HepG2 (cell line): ENCODE results near the gene PHKG1. TPM values are rescaled to one million over a fixed set of nuclear protein-coding genes. Genes with fewer than 3 reads are reported as not detected.
A peak's percentile ranks its signal among the peaks of the same experiment; 100 is the strongest.

Experiments used
- MTF1 ChIP-seq: sonication (generic); formaldehyde crosslinking; IDR thresholded peaks from 2 replicates; pipeline ENCODE4 v1.5.0; 2020; ENCODE audit warnings: missing genetic modification reagents
- NR2F6 ChIP-seq, 2 experiments: IDR thresholded peaks; 2 replicates each; pipeline ENCODE4 v1.6.1; 2016; ENCODE audit warnings: antibody characterized with exemption in 1 of 2, mild to moderate bottlenecking in 1 of 2
- TBX2 ChIP-seq: sonication (generic); formaldehyde crosslinking; IDR thresholded peaks from 2 replicates; pipeline ENCODE4 v1.5.0; 2020; ENCODE audit warnings: missing genetic modification reagents, mild to moderate bottlenecking, borderline replicate concordance
- ZBED4 ChIP-seq: sonication (generic); formaldehyde crosslinking; IDR thresholded peaks from 2 replicates; pipeline ENCODE4 v1.4.0; 2020; ENCODE audit warnings: missing genetic modification reagents, borderline replicate concordance
- ZBTB38 ChIP-seq: sonication (generic); formaldehyde crosslinking; IDR thresholded peaks from 2 replicates; pipeline ENCODE4 v1.5.1; 2020; ENCODE audit warnings: mild to moderate bottlenecking, missing genetic modification reagents
- ZEB1 ChIP-seq: IDR thresholded peaks from 2 replicates; pipeline ENCODE4 v1.6.1; 2012; ENCODE audit warnings: mild to moderate bottlenecking, low read depth, inconsistent platforms; ENCODE audit not compliant: insufficient replicate concordance
- ZFP1 ChIP-seq: IDR thresholded peaks from 2 replicates; pipeline ENCODE4 v1.6.1; 2016
- ZFP36L1 ChIP-seq: sonication (generic); formaldehyde crosslinking; IDR thresholded peaks from 2 replicates; pipeline ENCODE4 v1.8.0; 2022; ENCODE audit warnings: mild to moderate bottlenecking, missing genetic modification reagents, moderate library complexity
- ZNF232 ChIP-seq: sonication (generic); formaldehyde crosslinking; IDR thresholded peaks from 2 replicates; pipeline ENCODE4 v1.4.0; 2020; ENCODE audit warnings: missing genetic modification reagents, borderline replicate concordance
- ZNF326 ChIP-seq: sonication (generic); formaldehyde crosslinking; IDR thresholded peaks from 2 replicates; pipeline ENCODE4 v1.4.0; 2020; ENCODE audit warnings: missing genetic modification reagents, borderline replicate concordance
- ZNF367 ChIP-seq: sonication (generic); formaldehyde crosslinking; IDR thresholded peaks from 2 replicates; pipeline ENCODE4 v1.4.0; 2020; ENCODE audit warnings: missing genetic modification reagents, borderline replicate concordance
- ZNF557 ChIP-seq: sonication (generic); formaldehyde crosslinking; IDR thresholded peaks from 2 replicates; pipeline ENCODE4 v1.4.0; 2020; ENCODE audit warnings: missing genetic modification reagents
- ZNF615 ChIP-seq: sonication (generic); formaldehyde crosslinking; IDR thresholded peaks from 2 replicates; pipeline ENCODE4 v1.5.0; 2020; ENCODE audit warnings: mild to moderate bottlenecking, missing genetic modification reagents, borderline replicate concordance
- ZNF652 ChIP-seq: IDR thresholded peaks from 2 replicates; pipeline ENCODE4 v1.6.1; 2016; ENCODE audit warnings: low read depth, borderline replicate concordance
- ZNF670 ChIP-seq: sonication (generic); formaldehyde crosslinking; IDR thresholded peaks from 2 replicates; pipeline ENCODE4 v1.8.0; 2022; ENCODE audit warnings: mild to moderate bottlenecking, missing genetic modification reagents, borderline replicate concordance
- ZNF776 ChIP-seq: sonication (generic); formaldehyde crosslinking; IDR thresholded peaks from 2 replicates; pipeline ENCODE4 v1.4.0; 2020; ENCODE audit warnings: mild to moderate bottlenecking, missing genetic modification reagents
- ZNF841 ChIP-seq: sonication (generic); formaldehyde crosslinking; IDR thresholded peaks from 2 replicates; pipeline ENCODE4 v1.8.1; 2023; ENCODE audit warnings: missing genetic modification reagents, borderline replicate concordance
- ZSCAN30 ChIP-seq: sonication (generic); formaldehyde crosslinking; IDR thresholded peaks from 2 replicates; pipeline ENCODE4 v1.5.0; 2020; ENCODE audit warnings: mild to moderate bottlenecking, missing genetic modification reagents
- polyA plus RNA-seq, 8 experiments: library from polyadenylated mRNA; depleted of rRNA in 3 of 8; stranded (reverse) in 7 of 8; unstranded in 1 of 8; fragments of >200 nt; fragmentation: Illumina TruSeq in 4 of 8; extraction: Trizol in 4 of 8; gene quantifications; 2 replicates each; pipeline versions ENCODE4 v1.2.1 to v1.2.3, GENCODE V29; 2011 to 2016; ENCODE audit warnings: low read depth in 4 of 8, missing spikeins in 1 of 8, mixed read lengths in 1 of 8; ENCODE audit not compliant: insufficient read depth in 1 of 8
- total RNA-seq, 5 experiments: library from RNA; depleted of rRNA; stranded (reverse); fragments of >200 nt; fragmentation: Illumina TruSeq; extraction: Trizol; gene quantifications; 2 replicates each; pipeline ENCODE4 v1.2.3, GENCODE V29; 2016; ENCODE audit warnings: low read depth in 1 of 5
- TF ChIP-seq, protein P1 (sequence below): IDR thresholded peaks from 2 replicates; pipeline ENCODE4 v1.6.1; 2018; ENCODE audit warnings: missing genetic modification reagents, mild to moderate bottlenecking, missing compliant biosample characterization
- TF ChIP-seq, protein P2 (sequence below): sonication (generic); formaldehyde crosslinking; IDR thresholded peaks from 2 replicates; pipeline ENCODE4 v1.5.0; 2020; ENCODE audit warnings: mild to moderate bottlenecking, missing genetic modification reagents
- TF ChIP-seq, protein P3 (sequence below): sonication (generic); formaldehyde crosslinking; IDR thresholded peaks from 2 replicates; pipeline ENCODE4 v1.4.0; 2020; ENCODE audit warnings: missing genetic modification reagents; ENCODE audit errors: not compliant biosample characterization

Gene PHKG1
- total and polyA plus RNA-seq, 2 of the 13 experiments (the other 11 are each of a cell fraction or from before 2014, with no cell fraction given): 0.44 to 0.71 TPM

DNA sequence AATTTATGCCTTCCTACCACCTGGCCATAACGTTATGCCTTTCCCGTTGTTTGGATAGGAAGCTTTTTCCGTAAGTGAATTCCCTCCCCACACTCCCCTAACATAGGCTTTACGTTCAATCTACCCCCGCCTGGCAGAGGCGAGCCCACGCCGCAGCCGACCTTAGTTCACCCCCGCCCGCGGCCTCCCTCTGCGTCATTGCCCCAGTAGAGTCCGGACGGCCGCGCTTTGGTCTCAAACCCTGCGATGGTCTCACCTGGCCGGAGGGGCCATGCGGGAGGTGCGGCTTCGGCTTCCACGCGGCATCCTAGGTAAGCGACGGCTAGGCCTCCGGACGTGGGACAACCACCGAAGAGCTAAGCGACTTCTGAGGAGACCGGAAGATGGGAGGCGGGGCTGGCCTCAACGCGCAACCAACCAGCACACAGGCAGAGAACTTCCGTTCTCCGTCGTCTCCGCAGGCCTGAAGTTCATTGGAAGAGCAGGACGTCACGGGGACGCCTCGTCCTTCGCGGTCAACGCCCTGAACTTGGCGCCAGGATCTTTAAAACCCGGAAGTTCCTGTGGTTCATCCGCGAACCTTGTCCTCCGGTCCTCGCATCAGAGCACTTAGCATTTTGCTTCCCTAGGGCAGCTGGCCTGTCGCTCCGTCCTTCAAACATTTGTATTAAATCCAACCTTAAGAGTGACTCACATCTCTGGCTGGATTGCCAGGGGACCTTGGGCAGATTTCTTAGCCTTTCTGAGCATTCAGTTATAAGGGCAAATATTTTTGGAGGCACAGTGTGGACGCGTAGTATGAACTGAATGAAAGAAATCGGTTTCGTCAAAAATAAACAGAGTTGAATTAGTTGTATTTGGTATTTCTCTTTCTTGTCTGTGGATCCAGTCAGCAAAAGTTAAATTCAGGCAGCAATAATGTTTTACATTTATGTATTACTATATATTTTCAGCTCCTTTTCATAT lies 13.6 kb upstream of the PHKG1 start, which contains the start of gene CHCHD2 (continued):
- TF ChIP-seq ZEB1 (no peak), ZBED4 (CRISPR knock-in tag) (no peak), TBX2 (CRISPR knock-in tag) (peak; percentile 58; the same call in 1 of the 2 replicates), ZNF232 (CRISPR knock-in tag) (peak; percentile 92; the same call in 1 of the 2 replicates), NR2F6 (IDR thresholded peaks at IDR 0.05) (no peak), NR2F6 (CRISPR knock-in tag; IDR thresholded peaks at IDR 0.05) (no peak), ZSCAN30 (CRISPR knock-in tag) (no peak), MTF1 (no peak), ZNF615 (CRISPR knock-in tag) (no peak; the same call in 1 of the 2 replicates), ZBTB38 (CRISPR knock-in tag) (peak; percentile 67; the same call in 1 of the 2 replicates), ZNF776 (CRISPR knock-in tag) (peak; percentile 33; the same call in 1 of the 2 replicates), ZNF670 (CRISPR knock-in tag) (peak; percentile 89), ZNF841 (no peak; the same call in 1 of the 2 replicates), ZNF652 (CRISPR knock-in tag) (peak; percentile 28; the same call in 1 of the 2 replicates), ZNF326 (no peak), ZFP36L1 (CRISPR knock-in tag) (no peak; the same call in 1 of the 2 replicates), ZFP1 (CRISPR knock-in tag) (no peak), ZNF557 (no peak), ZNF367 (peak; percentile 85)
- TF ChIP-seq, protein P1, sequence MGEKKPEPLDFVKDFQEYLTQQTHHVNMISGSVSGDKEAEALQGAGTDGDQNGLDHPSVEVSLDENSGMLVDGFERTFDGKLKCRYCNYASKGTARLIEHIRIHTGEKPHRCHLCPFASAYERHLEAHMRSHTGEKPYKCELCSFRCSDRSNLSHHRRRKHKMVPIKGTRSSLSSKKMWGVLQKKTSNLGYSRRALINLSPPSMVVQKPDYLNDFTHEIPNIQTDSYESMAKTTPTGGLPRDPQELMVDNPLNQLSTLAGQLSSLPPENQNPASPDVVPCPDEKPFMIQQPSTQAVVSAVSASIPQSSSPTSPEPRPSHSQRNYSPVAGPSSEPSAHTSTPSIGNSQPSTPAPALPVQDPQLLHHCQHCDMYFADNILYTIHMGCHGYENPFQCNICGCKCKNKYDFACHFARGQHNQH (CRISPR knock-in tag): peak; percentile 89; the same call in 1 of the 2 replicates
- TF ChIP-seq, protein P2, sequence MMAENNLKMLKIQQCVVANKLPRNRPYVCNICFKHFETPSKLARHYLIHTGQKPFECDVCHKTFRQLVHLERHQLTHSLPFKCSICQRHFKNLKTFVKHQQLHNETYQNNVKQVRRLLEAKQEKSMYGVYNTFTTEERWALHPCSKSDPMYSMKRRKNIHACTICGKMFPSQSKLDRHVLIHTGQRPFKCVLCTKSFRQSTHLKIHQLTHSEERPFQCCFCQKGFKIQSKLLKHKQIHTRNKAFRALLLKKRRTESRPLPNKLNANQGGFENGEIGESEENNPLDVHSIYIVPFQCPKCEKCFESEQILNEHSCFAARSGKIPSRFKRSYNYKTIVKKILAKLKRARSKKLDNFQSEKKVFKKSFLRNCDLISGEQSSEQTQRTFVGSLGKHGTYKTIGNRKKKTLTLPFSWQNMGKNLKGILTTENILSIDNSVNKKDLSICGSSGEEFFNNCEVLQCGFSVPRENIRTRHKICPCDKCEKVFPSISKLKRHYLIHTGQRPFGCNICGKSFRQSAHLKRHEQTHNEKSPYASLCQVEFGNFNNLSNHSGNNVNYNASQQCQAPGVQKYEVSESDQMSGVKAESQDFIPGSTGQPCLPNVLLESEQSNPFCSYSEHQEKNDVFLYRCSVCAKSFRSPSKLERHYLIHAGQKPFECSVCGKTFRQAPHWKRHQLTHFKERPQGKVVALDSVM (CRISPR knock-in tag): peak; percentile 49
- TF ChIP-seq, protein P3, sequence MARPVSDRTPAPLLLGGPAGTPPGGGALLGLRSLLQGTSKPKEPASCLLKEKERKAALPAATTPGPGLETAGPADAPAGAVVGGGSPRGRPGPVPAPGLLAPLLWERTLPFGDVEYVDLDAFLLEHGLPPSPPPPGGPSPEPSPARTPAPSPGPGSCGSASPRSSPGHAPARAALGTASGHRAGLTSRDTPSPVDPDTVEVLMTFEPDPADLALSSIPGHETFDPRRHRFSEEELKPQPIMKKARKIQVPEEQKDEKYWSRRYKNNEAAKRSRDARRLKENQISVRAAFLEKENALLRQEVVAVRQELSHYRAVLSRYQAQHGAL: no peak
